Stimulated activated CD4-positive, alpha-beta T cell treated with anti-CD3 and anti-CD28 coated beads, Interleukin-2, amount 100 ng/mL, for 4 hours (primary cell): ENCODE results near the gene FAM149B1.

Source experiments
- DNase-seq: peaks from one replicate; pipeline ENCODE4 v3.0.0-alpha.2; 2020; ENCODE audit warnings: low read depth

Gene FAM149B1

DNA sequence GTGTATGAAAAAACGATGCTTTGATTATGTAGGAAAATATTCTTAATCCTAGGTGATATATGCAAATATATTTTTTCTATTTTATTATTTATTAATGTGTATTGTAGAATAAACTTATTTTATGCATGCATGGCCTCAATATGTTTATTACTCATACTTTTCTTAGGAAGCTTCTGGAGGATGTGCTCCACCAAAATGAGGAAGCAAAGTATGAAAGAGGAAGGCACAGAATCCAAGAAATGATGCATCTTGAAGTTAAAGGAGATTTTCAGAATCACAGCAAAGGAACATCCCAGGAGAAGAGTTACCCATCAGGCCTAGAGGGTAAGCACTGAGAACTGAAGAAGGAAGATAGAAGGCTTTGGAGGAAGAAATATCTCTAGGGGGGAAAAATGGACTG lies 119.5 kb downstream of the FAM149B1 start:
- no peak for DNase-seq

DNA sequence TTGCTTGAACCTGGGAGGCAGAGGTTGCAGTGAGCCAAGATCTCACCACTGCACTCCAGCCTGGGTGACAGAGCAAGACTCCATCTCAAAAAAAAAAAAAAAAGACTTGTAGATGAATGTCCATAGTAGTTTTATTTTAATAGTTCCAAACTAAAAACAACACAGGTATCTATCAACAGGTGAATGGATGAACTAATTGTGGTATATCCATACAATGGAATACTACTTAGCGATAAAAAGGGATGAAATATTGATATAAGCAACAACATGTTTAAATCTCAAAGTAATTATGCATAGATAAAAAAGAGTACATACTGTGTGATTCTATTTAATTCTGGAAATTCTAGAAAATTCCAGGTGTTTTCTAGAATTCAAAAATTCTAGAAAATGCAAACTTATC lies 122.0 kb downstream of the FAM149B1 start:
- DNase-seq: no peak

DNA sequence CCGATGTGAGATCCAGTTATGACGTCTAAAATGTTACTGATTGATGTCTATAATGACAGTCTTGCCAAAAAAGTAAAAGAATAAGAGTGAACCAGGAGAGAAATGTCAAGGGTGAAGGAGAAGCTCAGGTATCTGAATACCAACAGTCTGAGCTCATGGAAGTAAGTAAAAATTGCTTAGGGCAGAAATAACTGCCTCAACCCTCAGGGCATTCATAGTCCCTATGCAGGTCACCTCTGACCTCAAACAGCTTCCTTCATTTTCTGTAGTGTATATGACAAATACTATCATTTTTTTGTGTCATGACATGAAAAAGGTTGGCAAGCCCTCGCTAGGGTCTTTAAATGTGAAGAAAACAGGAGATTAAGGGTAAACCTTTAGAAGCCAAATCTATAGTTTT lies 125.5 kb downstream of the FAM149B1 start:
- no peak for DNase-seq
